Endodermal cell (in vitro differentiated cells): ENCODE data around the gene ENDOV. TPM values are rescaled to one million over a fixed set of nuclear protein-coding genes. Genes with fewer than 3 reads are reported as not detected.

ENCODE experiments used
- DNase-seq: peaks from one replicate; pipeline ENCODE4 v3.0.0-alpha.2; 2017
- H3K27ac ChIP-seq: 2 replicates; pipeline ENCODE4 v1.5.1; 2013; ENCODE audit warnings: mild to moderate bottlenecking, low read depth, low read length, moderate library complexity
- H3K27me3 ChIP-seq: 2 replicates; pipeline ENCODE4 v1.6.1; 2013; ENCODE audit warnings: mild to moderate bottlenecking, low read length, moderate library complexity; ENCODE audit not compliant: insufficient read depth, control insufficient read depth, poor library complexity, severe bottlenecking
- H3K36me3 ChIP-seq: 2 replicates; pipeline ENCODE4 v1.7.0; 2013; ENCODE audit warnings: mild to moderate bottlenecking, low read length, moderate library complexity; ENCODE audit not compliant: control insufficient read depth, insufficient read depth
- H3K4me1 ChIP-seq: one replicate; pipeline ENCODE4 v1.7.0; 2013; ENCODE audit warnings: low read length; ENCODE audit not compliant: control insufficient read depth, insufficient read depth
- H3K4me3 ChIP-seq: 2 replicates; pipeline ENCODE4 v1.5.1; 2013; ENCODE audit warnings: mild to moderate bottlenecking, low read length, moderate library complexity
- H3K9ac ChIP-seq: 2 replicates; pipeline ENCODE4 v1.6.1; 2013; ENCODE audit warnings: mild to moderate bottlenecking, low read length, moderate library complexity; ENCODE audit not compliant: poor library complexity, severe bottlenecking; ENCODE audit errors: extremely low read depth
- H3K9me3 ChIP-seq: 2 replicates; pipeline ENCODE4 v1.6.1; 2013; ENCODE audit warnings: mild to moderate bottlenecking, low read length, moderate library complexity; ENCODE audit not compliant: control insufficient read depth
- H3K27ac Mint-ChIP-seq: 2 replicates; pipeline ENCODE4 v1.8.0; 2020; ENCODE audit warnings: mixed read lengths
- H3K27me3 Mint-ChIP-seq: 2 replicates; pipeline ENCODE4 v1.8.0; 2021; ENCODE audit warnings: mild to moderate bottlenecking, mixed read lengths; ENCODE audit not compliant: insufficient read depth
- H3K36me3 Mint-ChIP-seq: 2 replicates; pipeline ENCODE4 v1.8.0; 2020; ENCODE audit warnings: low read depth, mixed read lengths
- H3K4me1 Mint-ChIP-seq: 2 replicates; pipeline ENCODE4 v1.8.0; 2020; ENCODE audit warnings: mixed read lengths
- H3K4me3 Mint-ChIP-seq: 2 replicates; pipeline ENCODE4 v1.8.0; 2020; ENCODE audit warnings: mild to moderate bottlenecking, moderate library complexity, mixed read lengths
- H3K9me3 Mint-ChIP-seq: 2 replicates; pipeline ENCODE4 v1.8.0; 2020; ENCODE audit warnings: mild to moderate bottlenecking, mixed read lengths
- CTCF ChIP-seq: fragments of 200-600 bp; sonication (generic); conservative IDR thresholded peaks from 2 replicates; pipeline ENCODE4 v1.5.0; 2021; ENCODE audit warnings: antibody characterized with exemption, mild to moderate bottlenecking
- WGBS, 2 experiments: methylation state at CpG; one replicate each; pipeline versions ENCODE4 v1.1.5 to v1.1.7; 2013; ENCODE audit warnings: missing lambda C conversion rate in 2 of 2, mixed read lengths in 1 of 2; ENCODE audit not compliant: insufficient coverage in 1 of 2, insufficient read length in 1 of 2; 5-methylcytosine and 5-hydroxymethylcytosine counted together
- total RNA-seq, 2 donors: library from RNA; stranded (reverse); fragmentation: NEBNext Ultra II Directional in 1 of 2; extraction: Animal tissue kit (Norgen Biotek cat#: 25700) in 1 of 2; gene quantifications; 2 replicates in 1 of 2; 3 replicates in 1 of 2; pipeline ENCODE4 v1.2.1, GENCODE V29; 2021

Gene ENDOV
- total RNA-seq, 2 donors from 2014 or later = 38.8 to 47.1 TPM

- peak; percentile 92 for DNase-seq
- Mint-ChIP-seq H3K27me3 (peaks cover 67% of the 10 kb centered on the region), H3K4me3 (no peak overlapping the region), H3K27ac (no peak overlapping the region), H3K9me3 (no peaks in the 10 kb centered on the region), H3K36me3 (no peaks in the 10 kb centered on the region), H3K4me1 (no peaks in the 10 kb centered on the region)
- Histone ChIP-seq H3K9me3 (no peaks in the 10 kb centered on the region), H3K4me1 (no peaks in the 10 kb centered on the region), H3K27me3 (peaks cover 84% of the 10 kb centered on the region), H3K4me3 (no peak overlapping the region), H3K9ac (no peak overlapping the region), H3K36me3 (no peaks in the 10 kb centered on the region), H3K27ac (no peak overlapping the region)
- no peak for TF ChIP-seq CTCF
- 38% methylated on average over 16 of the region's 16 CpGs; no CpG with 5 or more reads in 1 of the 2 experiments for whole genome bisulfite sequencing, 2 experiments
Observed at GRCh38 chr17:80468242-80468641, 53.3 kb downstream of the ENDOV start.

- 80 to 84% methylated on average over 22 to 28 of the region's 28 CpGs for WGBS, 2 experiments
- H3K36me3 Mint-ChIP-seq = no peaks in the 10 kb centered on the region
Observed at GRCh38 chr17:80468781-80469493, 54.0 kb downstream of the ENDOV start.

GRCh38 chr17:80469667-80470066, 54.7 kb downstream of the ENDOV start:
- Mint-ChIP-seq H3K4me3 (no peak overlapping the region), H3K27me3 (peaks cover 77% of the 10 kb centered on the region), H3K4me1 (peaks cover under 1% of the 10 kb centered on the region), H3K36me3 (no peaks in the 10 kb centered on the region), H3K9me3 (no peaks in the 10 kb centered on the region), H3K27ac (no peak overlapping the region)
- no peak for DNase-seq
- Histone ChIP-seq H3K9ac (no peak overlapping the region), H3K27me3 (peaks cover 98% of the 10 kb centered on the region), H3K4me3 (no peak overlapping the region), H3K27ac (no peak overlapping the region), H3K4me1 (no peaks in the 10 kb centered on the region), H3K9me3 (no peaks in the 10 kb centered on the region), H3K36me3 (no peaks in the 10 kb centered on the region)
- 76 to 83% methylated on average over 3 to 11 of the region's 11 CpGs for WGBS, 2 experiments
- TF ChIP-seq CTCF = no peak

More at GRCh38 chr17:80468781-80469493, 54.0 kb downstream of the ENDOV start:
- Mint-ChIP-seq H3K27me3 (peaks cover 71% of the 10 kb centered on the region), H3K9me3 (no peaks in the 10 kb centered on the region), H3K4me3 (no peak overlapping the region), H3K4me1 (no peaks in the 10 kb centered on the region), H3K27ac (no peak overlapping the region)
- no peak for DNase-seq
- H3K9me3 ChIP-seq = no peaks in the 10 kb centered on the region
- no peaks in the 10 kb centered on the region for H3K36me3 ChIP-seq
- H3K9ac ChIP-seq = no peak overlapping the region
- H3K27me3 ChIP-seq = peaks cover 91% of the 10 kb centered on the region
- no peak overlapping the region for H3K4me3 ChIP-seq
- no peak overlapping the region for H3K27ac ChIP-seq
- TF ChIP-seq CTCF = no peak
- H3K4me1 ChIP-seq = no peaks in the 10 kb centered on the region
